Measurements from ENCODE around the gene ZBTB42. TPM values are rescaled to one million over a fixed set of nuclear protein-coding genes. Genes with fewer than 3 reads are reported as not detected.

Gene ZBTB42
- total RNA-seq, 1 donor from 2014 or later: 2.2 TPM

DNA sequence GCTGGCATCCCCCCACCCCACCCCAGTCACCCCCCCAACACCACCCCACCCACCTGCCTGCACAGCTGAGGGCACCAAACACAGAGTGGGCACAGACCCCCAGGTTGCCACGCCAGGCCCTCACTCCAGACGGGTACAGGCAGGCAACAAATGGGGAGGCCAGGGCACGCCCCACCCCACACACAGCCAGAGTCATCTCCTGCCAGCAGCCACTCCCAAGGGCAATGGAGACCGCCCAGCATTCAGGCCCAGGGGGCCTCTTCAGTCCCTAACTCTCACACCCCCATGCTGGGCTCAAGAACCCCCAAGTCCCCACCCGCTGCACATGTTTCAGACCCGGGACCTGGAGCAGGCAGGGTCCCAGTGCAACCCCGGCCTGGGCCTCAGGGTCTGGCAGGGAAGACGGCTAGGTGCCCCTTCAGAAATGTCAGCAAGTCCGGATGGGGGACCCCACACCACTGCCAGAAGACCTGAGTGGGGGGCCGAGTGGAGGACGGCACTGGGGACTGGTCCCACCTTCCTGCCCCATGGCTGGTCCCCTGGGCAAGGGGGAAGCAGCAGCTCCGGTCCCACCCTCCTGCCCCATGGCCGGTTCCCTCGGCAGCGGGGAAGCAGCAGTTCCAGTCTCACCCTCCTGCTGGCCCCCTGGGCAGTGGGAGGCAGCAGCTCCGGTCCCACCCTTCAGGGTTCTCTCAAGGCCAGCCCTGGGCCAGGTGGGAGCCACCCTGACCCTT lies 17.2 kb upstream of the ZBTB42 start:
- Mint-ChIP-seq H3K4me1 (no peaks in the 10 kb centered on the region), H3K27me3 (ENCODE audit: low read depth) (no peaks in the 10 kb centered on the region), H3K36me3 (ENCODE audit: low read depth) (no peaks in the 10 kb centered on the region), H3K27ac (ENCODE audit: unreplicated experiment) (no peak overlapping the region), H3K9me3 (no peaks in the 10 kb centered on the region), H3K4me3 (no peak overlapping the region)
- TF ChIP-seq, protein P1, sequence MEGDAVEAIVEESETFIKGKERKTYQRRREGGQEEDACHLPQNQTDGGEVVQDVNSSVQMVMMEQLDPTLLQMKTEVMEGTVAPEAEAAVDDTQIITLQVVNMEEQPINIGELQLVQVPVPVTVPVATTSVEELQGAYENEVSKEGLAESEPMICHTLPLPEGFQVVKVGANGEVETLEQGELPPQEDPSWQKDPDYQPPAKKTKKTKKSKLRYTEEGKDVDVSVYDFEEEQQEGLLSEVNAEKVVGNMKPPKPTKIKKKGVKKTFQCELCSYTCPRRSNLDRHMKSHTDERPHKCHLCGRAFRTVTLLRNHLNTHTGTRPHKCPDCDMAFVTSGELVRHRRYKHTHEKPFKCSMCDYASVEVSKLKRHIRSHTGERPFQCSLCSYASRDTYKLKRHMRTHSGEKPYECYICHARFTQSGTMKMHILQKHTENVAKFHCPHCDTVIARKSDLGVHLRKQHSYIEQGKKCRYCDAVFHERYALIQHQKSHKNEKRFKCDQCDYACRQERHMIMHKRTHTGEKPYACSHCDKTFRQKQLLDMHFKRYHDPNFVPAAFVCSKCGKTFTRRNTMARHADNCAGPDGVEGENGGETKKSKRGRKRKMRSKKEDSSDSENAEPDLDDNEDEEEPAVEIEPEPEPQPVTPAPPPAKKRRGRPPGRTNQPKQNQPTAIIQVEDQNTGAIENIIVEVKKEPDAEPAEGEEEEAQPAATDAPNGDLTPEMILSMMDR (conservative IDR thresholded peaks at IDR 0.05): no peak
- no peak for DNase-seq (ENCODE audit: low read depth, low spot score)

DNA sequence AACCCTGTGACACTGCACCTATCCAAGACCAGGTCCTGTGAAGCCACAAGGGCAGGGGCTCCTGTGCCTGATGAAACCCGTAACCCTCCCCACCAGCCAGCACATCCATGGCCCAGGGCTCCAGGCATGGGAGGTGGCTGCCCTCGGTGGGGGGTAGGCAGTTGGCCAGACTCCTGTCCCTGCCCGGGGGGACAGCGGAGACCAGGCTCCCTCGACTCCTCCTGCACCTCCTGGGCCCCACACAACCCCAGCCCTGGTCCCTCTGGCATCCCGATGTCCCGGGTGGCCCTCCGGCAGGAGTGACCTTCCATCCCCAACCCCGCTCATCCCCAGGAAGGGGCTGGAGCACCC lies 16.7 kb upstream of the ZBTB42 start:
- Mint-ChIP-seq H3K9me3 (no peaks in the 10 kb centered on the region), H3K4me3 (no peak overlapping the region), H3K27me3 (ENCODE audit: low read depth) (no peaks in the 10 kb centered on the region), H3K27ac (ENCODE audit: unreplicated experiment) (no peak overlapping the region), H3K36me3 (ENCODE audit: low read depth) (no peaks in the 10 kb centered on the region), H3K4me1 (no peaks in the 10 kb centered on the region)
- TF ChIP-seq, protein P1 (conservative IDR thresholded peaks at IDR 0.05): no peak
- DNase-seq (ENCODE audit: low read depth, low spot score): no peak

DNA sequence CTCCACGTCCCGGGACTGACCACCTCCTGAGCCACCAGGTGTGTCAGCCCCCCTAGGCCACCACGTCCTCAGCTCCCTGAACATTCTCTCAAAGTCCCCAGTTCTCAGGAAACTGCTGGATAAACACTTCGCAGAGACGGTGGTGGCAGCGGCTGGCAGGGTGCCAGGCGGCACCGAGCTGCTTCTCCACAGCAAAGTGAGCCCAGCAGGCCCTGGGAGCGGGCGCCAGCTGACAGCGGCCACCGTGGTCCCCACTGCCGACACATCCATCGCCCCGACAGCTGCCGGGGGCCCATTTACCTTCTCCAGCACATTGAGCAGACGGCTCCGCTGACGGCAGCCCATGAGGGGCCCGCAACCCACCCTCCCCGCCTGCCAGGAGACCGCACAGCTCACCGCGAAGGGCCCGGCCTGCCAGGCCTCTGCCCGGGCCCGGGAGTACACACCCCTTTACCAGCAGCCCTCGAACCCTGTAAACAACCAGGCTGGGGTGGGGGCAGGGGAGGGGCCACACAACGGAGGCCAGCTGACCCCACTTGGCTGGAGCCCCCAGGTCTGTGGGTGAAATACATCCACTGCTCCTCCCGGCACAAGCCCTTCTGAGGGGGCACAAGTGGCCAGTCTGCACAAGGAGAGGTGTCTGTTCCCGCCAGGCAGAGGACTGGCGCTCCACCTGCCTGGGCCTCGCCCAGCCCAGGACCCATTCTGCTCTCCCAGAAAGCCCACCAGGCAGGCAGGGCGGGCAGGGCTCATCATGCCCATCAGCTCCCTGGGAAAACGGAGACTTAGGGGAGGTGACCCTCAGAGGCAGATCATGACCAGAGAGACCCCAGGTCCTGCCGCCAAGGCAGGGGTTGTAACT lies 15.8 kb upstream of the ZBTB42 start:
- Mint-ChIP-seq H3K4me3 (no peak overlapping the region), H3K27ac (ENCODE audit: unreplicated experiment) (no peak overlapping the region), H3K9me3 (no peaks in the 10 kb centered on the region), H3K4me1 (no peaks in the 10 kb centered on the region), H3K27me3 (ENCODE audit: low read depth) (no peaks in the 10 kb centered on the region), H3K36me3 (ENCODE audit: low read depth) (no peaks in the 10 kb centered on the region)
- DNase-seq (ENCODE audit: low read depth, low spot score): no peak
- TF ChIP-seq, protein P1 (conservative IDR thresholded peaks at IDR 0.05): no peak

DNA sequence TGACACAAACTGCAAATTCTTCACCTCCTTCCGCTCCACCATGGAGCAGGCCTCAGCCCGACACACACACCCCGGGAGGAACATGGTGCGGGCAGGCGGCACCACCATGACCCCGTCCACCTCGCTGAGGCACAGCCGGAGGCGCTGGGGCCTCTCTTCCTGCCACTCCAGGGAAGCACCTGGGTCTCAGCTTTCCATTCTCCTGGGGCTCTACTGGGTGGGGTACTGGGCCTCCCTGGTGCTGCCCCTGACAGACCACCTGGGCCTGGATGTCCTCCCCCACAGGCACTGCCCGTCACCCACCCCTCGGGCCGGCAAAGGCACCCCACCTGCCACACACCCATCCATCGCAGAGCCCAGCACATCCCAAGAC lies 15.2 kb upstream of the ZBTB42 start:
- DNase-seq (ENCODE audit: low read depth, low spot score): no peak
- H3K4me3 Mint-ChIP-seq: no peak overlapping the region
- H3K27ac Mint-ChIP-seq (ENCODE audit: unreplicated experiment): no peak overlapping the region
- no peaks in the 10 kb centered on the region for H3K27me3 Mint-ChIP-seq (ENCODE audit: low read depth)
- no peaks in the 10 kb centered on the region for H3K9me3 Mint-ChIP-seq
- H3K4me1 Mint-ChIP-seq: no peaks in the 10 kb centered on the region
- TF ChIP-seq, protein P1 (conservative IDR thresholded peaks at IDR 0.05): no peak
- no peaks in the 10 kb centered on the region for H3K36me3 Mint-ChIP-seq (ENCODE audit: low read depth)

DNA sequence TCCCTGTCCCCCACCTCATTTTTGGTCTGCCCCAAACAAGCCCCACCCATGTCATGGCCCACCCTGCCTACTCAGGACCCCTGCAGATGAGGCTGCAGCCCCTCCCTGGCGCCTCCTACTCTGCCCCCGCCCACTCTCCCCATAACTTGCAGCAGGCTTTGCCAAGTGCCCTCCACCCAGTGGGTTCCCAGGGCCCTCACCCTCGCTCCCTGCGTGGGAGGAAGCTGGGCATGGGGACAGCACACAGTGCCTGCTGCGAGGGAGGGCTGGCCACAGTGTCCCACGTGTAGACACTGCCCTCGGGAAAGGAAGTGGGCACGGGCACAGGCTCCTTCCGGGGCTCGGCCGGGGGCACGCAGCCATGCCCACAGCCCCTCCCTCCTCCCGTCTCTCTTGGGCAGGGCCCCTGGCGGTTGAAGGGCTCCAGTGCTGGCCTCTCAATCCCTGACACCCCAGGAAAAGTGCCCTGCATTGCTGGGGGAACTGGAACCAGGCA lies 14.8 kb upstream of the ZBTB42 start:
- H3K27ac Mint-ChIP-seq (ENCODE audit: unreplicated experiment): no peak overlapping the region
- no peak for DNase-seq (ENCODE audit: low read depth, low spot score)
- H3K4me3 Mint-ChIP-seq: no peak overlapping the region
- TF ChIP-seq, protein P1 (conservative IDR thresholded peaks at IDR 0.05): no peak
- H3K36me3 Mint-ChIP-seq (ENCODE audit: low read depth): no peaks in the 10 kb centered on the region
- H3K9me3 Mint-ChIP-seq: no peaks in the 10 kb centered on the region
- no peaks in the 10 kb centered on the region for H3K4me1 Mint-ChIP-seq
- H3K27me3 Mint-ChIP-seq (ENCODE audit: low read depth): no peaks in the 10 kb centered on the region
